Hypothalamus (tissue), 51 donors: ENCODE results near the gene HSD17B8.

Source experiments
- DNase-seq, 51 donors: peaks; one replicate each; lab custom pipeline; 2025; lab: John Stamatoyannopoulos, UW

HSD17B8 gene

GRCh38 chr6:33235221-33235634 lies 30.8 kb downstream of the HSD17B8 start:
- DNase-seq: no peak

GRCh38 chr6:33236328-33236727 lies 31.9 kb downstream of the HSD17B8 start:
- DNase-seq: no peak

- no peak for DNase-seq
Measured at GRCh38 chr6:33236852-33237251, 32.4 kb downstream of the HSD17B8 start.

GRCh38 chr6:33237741-33238140 lies 33.3 kb downstream of the HSD17B8 start:
- no peak for DNase-seq

GRCh38 chr6:33241968-33242367 lies 37.5 kb downstream of the HSD17B8 start:
- DNase-seq: no peak

- DNase-seq: no peak
Measured at GRCh38 chr6:33243476-33243875, 39.0 kb downstream of the HSD17B8 start.

GRCh38 chr6:33247977-33248642 lies 43.7 kb downstream of the HSD17B8 start:
- DNase-seq: peak; percentile 31 to 92 (median 80)

- DNase-seq: peak in 9 of 51 donors; percentile 41 to 79 (median 52)
Measured at GRCh38 chr6:33248643-33248931, 44.1 kb downstream of the HSD17B8 start.

- peak; percentile 66 to 99 (median 95) for DNase-seq
Measured at GRCh38 chr6:33248932-33249731, 44.7 kb downstream of the HSD17B8 start.

GRCh38 chr6:33249732-33250630 lies 45.5 kb downstream of the HSD17B8 start:
- peak in 5 of 51 donors; percentile 24 to 28 (median 25) for DNase-seq

- no peak for DNase-seq
Measured at GRCh38 chr6:33250731-33251130, 46.3 kb downstream of the HSD17B8 start.

GRCh38 chr6:33251395-33252012 lies 47.0 kb downstream of the HSD17B8 start:
- DNase-seq: no peak

- DNase-seq: no peak
Measured at GRCh38 chr6:33252759-33253158, 48.3 kb downstream of the HSD17B8 start.

GRCh38 chr6:33254591-33254990 lies 50.1 kb downstream of the HSD17B8 start:
- no peak for DNase-seq
